ENCODE results near the gene BTNL8.
"Not testable (repeated sequence)": the region's sequence is repeated elsewhere in the genome, so short reads cannot be mapped to it uniquely, and the experiment has no call there.

BTNL8 gene

DNA sequence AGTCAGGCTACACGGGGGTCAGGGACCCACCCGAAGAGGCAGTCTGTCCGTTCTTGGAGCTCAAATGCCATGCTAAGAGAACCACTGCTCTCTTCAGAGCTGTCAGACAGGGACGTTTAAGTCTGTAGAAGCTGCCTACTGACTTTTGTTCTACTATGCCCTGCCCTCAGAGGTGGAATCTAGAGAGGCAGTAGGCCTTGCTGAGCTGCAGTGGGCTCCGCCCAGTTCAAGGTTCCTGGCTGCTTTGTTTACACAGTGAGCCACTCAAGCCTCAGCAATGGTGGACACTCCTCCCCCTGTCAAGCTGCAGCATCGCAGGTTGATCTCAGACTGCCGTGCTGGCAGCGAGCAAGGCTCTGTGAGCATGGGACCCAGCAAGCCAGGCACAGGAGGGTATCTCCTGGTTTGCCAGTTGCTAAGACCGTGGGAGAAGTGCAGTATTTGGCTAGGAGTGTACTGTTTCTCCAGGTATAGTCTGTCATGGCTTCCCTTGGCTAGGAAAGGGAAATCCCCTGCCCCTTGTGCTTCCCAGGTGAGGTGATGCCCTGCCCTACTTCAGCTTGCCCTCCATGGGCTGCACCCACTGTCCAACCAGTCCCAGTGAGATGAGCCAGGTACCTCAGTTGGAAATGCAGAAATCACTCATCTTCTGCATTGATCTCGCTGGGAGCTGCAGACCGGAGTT, 13.0 kb upstream of the BTNL8 start:
- not testable (repeated sequence) for FAIRE-seq

GRCh38 chr5:180889381-180889780, 9.6 kb upstream of the BTNL8 start:
- no peak for FAIRE-seq

DNA sequence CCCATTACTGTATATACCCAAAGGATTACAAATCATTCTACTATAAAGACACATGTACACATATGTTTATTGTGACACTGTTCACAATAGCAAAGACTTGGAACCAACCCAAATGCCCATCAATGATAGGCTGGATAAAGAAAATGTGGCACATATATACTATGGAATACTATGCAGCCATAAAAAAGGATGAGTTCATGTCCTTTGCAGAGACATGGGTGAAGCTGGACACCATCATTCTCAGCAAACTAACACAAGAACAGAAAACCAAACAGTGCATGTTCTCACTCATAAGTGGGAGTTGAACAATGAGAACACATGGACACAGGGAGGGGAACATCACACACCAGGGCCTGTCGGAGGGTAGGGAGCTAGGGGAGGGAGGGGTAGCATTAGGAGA, 3.6 kb upstream of the BTNL8 start:
- not testable (repeated sequence) for FAIRE-seq

- no peak for FAIRE-seq
Observed at GRCh38 chr5:180900178-180900577, 1.2 kb downstream of the BTNL8 start.

DNA sequence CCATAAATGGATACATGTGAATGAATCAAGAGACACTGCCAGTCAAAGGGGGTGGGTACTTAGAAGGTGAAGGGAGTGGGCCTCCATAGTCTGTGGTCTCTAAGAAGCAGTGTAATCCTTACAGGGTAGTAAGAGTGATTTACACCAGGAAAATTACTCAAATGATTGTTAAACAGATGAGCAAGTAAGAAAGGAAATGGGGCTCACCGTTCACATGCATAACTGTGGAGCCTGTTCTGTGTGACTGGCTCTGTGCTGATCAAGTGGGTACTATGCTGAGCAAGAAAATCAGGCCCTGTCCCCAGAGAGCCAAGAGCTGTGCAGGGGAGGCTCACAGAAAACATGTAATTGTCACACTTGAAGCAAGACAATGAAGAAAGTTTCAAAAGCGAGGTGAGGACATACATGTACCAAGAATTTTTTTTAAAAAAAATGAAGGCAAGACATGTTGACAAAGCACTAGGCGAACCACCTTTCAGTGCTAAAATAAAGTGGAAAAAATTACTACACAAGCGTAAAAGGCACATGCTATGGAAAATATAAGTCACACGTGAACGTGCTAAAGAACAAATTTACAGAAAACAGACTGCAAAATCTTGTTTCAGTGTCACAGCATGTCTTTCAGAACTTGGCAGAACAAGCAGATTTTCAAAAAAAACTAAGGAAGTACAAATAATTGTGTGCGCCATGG, 2.5 kb downstream of the BTNL8 start:
- no peak for FAIRE-seq

GRCh38 chr5:180908400-180908799, 9.4 kb downstream of the BTNL8 start:
- no peak for FAIRE-seq

DNA sequence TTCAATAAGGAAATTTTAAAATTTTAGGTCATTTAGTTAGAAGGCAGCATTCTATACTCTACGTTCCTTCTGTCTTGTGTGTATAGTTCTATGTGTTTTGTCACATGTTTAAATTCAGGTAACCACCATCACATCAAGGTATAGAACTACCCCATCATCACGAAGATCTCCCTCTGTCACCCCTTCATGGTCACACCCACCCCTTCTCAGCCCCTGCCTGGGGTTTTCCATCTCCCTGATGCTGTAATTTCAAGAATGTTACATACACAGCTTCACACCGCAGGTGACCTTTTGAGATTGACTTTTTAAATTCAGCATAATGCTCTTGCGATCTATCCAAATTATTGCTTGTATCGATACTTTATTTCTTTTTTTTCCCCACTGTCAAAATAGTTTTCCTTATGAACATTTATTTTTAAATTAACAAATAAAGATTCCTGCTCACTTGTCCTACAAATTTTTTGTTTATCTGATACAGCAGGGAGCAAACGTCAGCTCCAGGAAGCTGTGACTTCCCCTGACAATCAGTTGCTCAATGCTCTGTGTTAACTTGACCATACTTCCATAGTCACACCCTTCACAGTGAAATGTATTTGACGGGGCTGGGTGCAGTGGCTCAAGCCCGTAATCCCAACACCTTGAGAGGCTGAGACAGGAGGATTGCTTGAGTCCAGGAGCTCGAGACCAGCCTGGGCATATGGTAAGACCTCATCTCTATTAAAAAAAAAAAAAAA, 10.2 kb downstream of the BTNL8 start:
- FAIRE-seq, result no peak

DNA sequence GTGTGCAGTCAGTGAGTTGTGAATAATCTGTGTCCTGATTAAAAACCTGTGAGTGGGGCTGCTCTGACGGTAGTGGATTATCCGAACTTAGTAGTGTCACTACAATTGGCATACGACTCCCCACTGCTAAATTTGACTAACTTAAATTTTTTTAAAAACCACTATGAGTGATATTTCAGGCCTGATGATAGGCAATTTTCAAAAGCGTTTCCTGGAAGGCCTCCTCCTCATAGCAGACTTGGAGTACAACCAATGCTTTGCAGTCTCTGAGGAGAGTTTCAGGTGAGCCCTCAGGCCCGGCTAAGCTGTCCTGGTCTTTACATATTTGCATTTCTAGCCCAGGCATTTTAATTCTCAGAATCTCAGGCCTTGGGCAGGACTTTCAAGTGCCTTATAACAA, 10.8 kb downstream of the BTNL8 start:
- no peak for FAIRE-seq

DNA sequence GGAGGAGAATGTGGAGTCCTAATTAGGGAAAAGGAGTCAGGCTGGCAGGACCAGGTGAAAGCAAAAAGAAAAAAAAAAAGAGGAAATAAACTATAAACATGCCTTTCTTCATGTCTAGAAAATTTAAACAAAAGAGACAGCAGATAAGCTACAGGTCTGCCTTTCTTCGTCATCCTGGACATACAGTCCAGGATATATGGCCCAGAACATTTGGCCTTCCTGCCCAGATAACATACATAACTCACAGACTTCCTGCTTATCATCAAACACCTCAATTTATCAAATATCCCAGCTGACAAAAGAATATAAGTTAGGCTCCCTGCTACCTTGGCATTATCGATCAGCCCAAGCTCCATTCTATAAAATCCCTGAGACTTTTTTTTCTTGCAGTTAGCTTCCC, 11.2 kb downstream of the BTNL8 start:
- FAIRE-seq, result no peak

- FAIRE-seq, result no peak
Observed at GRCh38 chr5:180910735-180911134, 11.8 kb downstream of the BTNL8 start.

- FAIRE-seq, result no peak
Observed at GRCh38 chr5:180914646-180915045, 15.7 kb downstream of the BTNL8 start.

- FAIRE-seq, result no peak
Observed at GRCh38 chr5:180915924-180916323, 17.0 kb downstream of the BTNL8 start.

DNA sequence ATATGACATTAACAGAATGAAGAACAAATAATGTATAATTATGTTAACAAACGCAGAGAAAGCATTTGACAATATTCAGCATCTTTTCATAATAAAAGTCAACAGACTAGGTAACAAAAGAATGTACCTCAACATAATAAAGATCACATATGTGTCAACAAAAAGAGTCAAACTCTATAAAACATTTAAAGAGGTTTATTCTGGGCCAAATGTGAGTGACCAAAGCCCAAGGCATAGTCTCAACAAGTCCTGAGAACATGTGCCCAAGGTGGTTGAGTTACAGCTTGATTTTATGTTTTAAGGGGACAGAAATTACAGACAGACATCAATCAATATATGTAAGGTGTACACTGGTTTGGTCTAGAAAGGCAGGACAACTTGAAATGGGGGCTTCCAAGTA, 19.4 kb downstream of the BTNL8 start:
- no peak for FAIRE-seq

GRCh38 chr5:180920710-180921109, 21.8 kb downstream of the BTNL8 start:
- no peak for FAIRE-seq

DNA sequence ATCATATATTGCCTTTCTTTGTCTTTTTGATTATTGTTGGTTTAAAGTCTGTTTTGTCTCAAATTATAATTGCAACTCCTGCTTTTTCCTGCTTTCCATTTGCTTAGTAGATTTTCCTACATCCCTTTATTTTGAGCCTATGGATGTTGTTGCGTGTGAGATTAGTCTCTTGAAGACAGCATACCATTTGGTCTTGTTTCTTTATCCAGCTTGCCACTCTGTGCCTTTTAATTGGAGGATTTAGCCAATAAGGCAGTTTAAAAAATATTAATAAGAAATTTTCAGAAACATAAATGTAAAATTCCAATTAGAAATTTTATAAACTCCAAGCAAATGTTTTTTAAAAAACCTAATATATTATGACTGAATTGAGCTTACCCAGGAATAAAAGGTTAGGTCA, 24.0 kb downstream of the BTNL8 start:
- no peak for FAIRE-seq

GRCh38 chr5:180932660-180933059, 33.7 kb downstream of the BTNL8 start:
- no peak for FAIRE-seq

- FAIRE-seq, result no peak
Observed at GRCh38 chr5:180935203-180935602, 36.2 kb downstream of the BTNL8 start.

GRCh38 chr5:180938294-180938693, 39.3 kb downstream of the BTNL8 start:
- no peak for FAIRE-seq

DNA sequence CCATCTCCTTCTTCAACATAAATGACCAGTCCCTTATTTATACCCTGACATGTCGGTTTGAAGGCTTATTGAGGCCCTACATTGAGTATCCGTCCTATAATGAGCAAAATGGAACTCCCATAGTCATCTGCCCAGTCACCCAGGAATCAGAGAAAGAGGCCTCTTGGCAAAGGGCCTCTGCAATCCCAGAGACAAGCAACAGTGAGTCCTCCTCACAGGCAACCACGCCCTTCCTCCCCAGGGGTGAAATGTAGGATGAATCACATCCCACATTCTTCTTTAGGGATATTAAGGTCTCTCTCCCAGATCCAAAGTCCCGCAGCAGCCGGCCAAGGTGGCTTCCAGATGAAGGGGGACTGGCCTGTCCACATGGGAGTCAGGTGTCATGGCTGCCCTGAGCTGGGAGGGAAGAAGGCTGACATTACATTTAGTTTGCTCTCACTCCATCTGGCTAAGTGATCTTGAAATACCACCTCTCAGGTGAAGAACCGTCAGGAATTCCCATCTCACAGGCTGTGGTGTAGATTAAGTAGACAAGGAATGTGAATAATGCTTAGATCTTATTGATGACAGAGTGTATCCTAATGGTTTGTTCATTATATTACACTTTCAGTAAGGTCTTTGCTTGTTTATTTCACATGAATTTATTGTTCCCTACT, 51.5 kb downstream of the BTNL8 start:
- no peak for FAIRE-seq

GRCh38 chr5:180959661-180960060, 60.7 kb downstream of the BTNL8 start:
- FAIRE-seq, result no peak

GRCh38 chr5:180960209-180960608, 61.2 kb downstream of the BTNL8 start:
- FAIRE-seq, result no peak

DNA sequence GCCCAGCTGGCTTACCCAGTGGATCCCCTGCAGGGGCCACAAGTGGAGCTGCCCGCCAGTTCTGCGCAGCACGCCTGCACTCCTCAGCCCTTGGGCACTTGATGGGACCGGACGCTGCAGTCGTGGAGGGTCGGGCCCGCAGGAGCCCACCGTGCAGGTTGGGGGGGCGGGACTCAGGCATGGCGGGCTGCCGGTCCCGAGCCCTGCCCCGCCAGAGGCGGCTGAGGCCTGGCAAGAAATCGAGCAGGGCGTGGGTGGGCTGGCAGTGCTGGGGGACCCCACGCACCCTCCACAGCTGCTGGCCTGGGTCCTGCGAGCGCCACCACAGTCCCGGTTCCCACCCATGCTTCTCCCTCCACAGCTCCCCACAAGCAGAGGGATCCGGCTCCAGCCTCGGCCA, 70.4 kb downstream of the BTNL8 start:
- no peak for FAIRE-seq

- FAIRE-seq, result no peak
Observed at GRCh38 chr5:180970336-180970735, 71.4 kb downstream of the BTNL8 start.

DNA sequence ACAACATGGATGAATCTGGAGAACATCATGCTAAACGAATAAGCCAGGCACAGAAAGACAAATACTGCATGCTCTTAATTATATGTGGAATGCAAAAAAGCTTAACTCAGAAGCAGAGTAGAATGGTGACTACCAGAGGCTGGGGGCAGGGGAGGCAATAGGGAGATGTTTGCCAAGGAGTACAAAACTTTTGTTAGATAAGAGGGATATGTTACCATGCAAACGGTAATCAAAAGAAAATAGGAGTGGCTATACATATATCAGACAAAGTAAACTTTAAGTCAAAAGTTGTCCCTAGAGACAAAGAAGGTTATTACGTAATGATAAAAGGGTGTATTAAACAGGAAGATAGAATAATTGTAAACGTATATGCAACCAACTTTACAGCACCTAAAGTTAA, 71.9 kb downstream of the BTNL8 start:
- FAIRE-seq, result no peak
